GM12875 (cell line): Measurements from ENCODE around the gene SPP1.
"Not testable (repeated sequence)": the region's sequence is repeated elsewhere in the genome, so short reads cannot be mapped to it uniquely, and the experiment has no call there.

Source experiments
- H3K4me3 ChIP-seq: one replicate; pipeline ENCODE4 v1.5.1; 2011; ENCODE audit warnings: low read depth, low read length, control low read depth
- CTCF ChIP-seq: IDR thresholded peaks from 2 replicates; pipeline ENCODE4 v1.5.1; 2011; ENCODE audit warnings: low read depth, mild to moderate bottlenecking, control low read depth, inconsistent platforms, low read length, moderate library complexity, borderline replicate concordance; ENCODE audit not compliant: insufficient read depth

Gene SPP1

GRCh38 chr4:87934973-87935372 lies 40.5 kb upstream of the SPP1 start:
- TF ChIP-seq CTCF, result no peak
- H3K4me3 ChIP-seq, result no peak overlapping the region

GRCh38 chr4:87935954-87936353 lies 39.6 kb upstream of the SPP1 start:
- not testable (repeated sequence) for H3K4me3 ChIP-seq

GRCh38 chr4:87937523-87937922 lies 38.0 kb upstream of the SPP1 start:
- H3K4me3 ChIP-seq, result no peak overlapping the region
- no peak for TF ChIP-seq CTCF

- no peak overlapping the region for H3K4me3 ChIP-seq
- no peak for TF ChIP-seq CTCF
Measured at GRCh38 chr4:87938746-87939145, 36.8 kb upstream of the SPP1 start.

GRCh38 chr4:87939978-87940690 lies 35.4 kb upstream of the SPP1 start:
- TF ChIP-seq CTCF, result no peak
- H3K4me3 ChIP-seq, result no peak overlapping the region

GRCh38 chr4:87940809-87941208 lies 34.7 kb upstream of the SPP1 start:
- H3K4me3 ChIP-seq, result not testable (repeated sequence)

GRCh38 chr4:87941537-87942392 lies 33.7 kb upstream of the SPP1 start:
- no peak for TF ChIP-seq CTCF
- H3K4me3 ChIP-seq, result no peak overlapping the region

- TF ChIP-seq CTCF, result no peak
- no peak overlapping the region for H3K4me3 ChIP-seq
Measured at GRCh38 chr4:87943660-87944149, 31.8 kb upstream of the SPP1 start.
